Muscle layer of colon (tissue), 2 donors: ENCODE results near the gene HYDIN.

Source experiments
- H3K27ac ChIP-seq: one replicate; pipeline ENCODE4 v1.7.0; 2013; ENCODE audit warnings: low read depth, mild to moderate bottlenecking, low read length, moderate library complexity
- H3K27me3 ChIP-seq, 2 donors: one replicate each; pipeline ENCODE4 v1.7.0; 2013; ENCODE audit warnings: low read length in 2 of 2, mild to moderate bottlenecking in 2 of 2; ENCODE audit not compliant: insufficient read depth in 2 of 2, control insufficient read depth in 1 of 2
- H3K36me3 ChIP-seq: one replicate; pipeline ENCODE4 v1.7.0; 2013; ENCODE audit warnings: mild to moderate bottlenecking, low read length; ENCODE audit not compliant: insufficient read depth
- H3K4me1 ChIP-seq: one replicate; pipeline ENCODE4 v1.7.0; 2013; ENCODE audit warnings: mild to moderate bottlenecking, low read length; ENCODE audit not compliant: insufficient read depth
- H3K4me3 ChIP-seq, 2 donors: one replicate each; pipeline ENCODE4 v1.7.0; 2013; ENCODE audit warnings: low read length in 2 of 2, low read depth in 1 of 2, mild to moderate bottlenecking in 1 of 2, moderate library complexity in 1 of 2
- H3K9ac ChIP-seq: one replicate; pipeline ENCODE4 v1.7.0; 2013; ENCODE audit warnings: low read length
- H3K9me3 ChIP-seq: one replicate; pipeline ENCODE4 v1.7.0; 2013; ENCODE audit warnings: mild to moderate bottlenecking, low read length
- donor health status: abdominal sarcoma.
- donor health status: Adenocarcinoma of cecum.

The HYDIN gene

DNA sequence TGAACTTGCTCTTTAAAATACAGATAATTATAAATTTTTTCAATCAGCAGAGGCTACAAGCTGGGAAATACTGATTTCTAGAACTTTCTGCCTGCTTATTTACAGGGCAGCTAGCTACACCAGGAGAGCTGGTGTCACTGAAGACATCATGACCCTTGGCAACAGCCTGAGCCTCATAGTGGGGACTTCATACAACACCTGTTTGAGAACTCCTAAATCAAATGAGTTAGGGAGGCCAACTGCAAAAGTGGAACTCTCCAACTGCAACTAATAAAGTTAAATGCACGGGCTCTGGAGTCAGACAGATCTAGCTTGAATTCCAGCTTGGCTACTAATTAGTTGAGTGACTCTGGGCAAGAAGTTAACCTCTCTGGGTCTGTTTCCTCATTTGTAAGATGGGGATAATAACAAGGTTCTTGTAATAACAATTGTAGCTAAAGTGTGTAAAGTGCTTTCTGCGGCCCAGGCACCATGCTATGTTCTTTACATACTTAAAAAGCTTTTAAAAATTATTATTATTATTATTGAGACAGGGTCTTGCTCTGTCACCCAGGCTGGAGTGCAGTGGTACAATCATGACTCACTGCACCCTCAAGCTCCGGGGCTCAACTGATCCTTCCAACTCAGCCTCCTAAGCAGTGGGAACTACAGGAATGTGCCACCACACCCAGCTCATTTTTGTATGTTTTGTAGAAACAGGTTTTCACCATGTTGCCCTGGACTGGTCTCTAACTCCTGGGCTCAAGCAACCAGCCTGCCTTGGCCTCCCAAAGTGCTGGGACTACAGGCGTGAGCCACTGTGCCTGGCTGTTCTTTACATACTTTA lies 462.9 kb downstream of the HYDIN start:
- Histone ChIP-seq H3K9ac (no peak overlapping the region), H3K4me3 (no peak overlapping the region), H3K9me3 (no peaks in the 10 kb centered on the region), H3K27me3 (no peaks in the 10 kb centered on the region), H3K36me3 (peaks cover 20% of the 10 kb centered on the region), H3K4me1 (no peaks in the 10 kb centered on the region), H3K27ac (no peak overlapping the region)

DNA sequence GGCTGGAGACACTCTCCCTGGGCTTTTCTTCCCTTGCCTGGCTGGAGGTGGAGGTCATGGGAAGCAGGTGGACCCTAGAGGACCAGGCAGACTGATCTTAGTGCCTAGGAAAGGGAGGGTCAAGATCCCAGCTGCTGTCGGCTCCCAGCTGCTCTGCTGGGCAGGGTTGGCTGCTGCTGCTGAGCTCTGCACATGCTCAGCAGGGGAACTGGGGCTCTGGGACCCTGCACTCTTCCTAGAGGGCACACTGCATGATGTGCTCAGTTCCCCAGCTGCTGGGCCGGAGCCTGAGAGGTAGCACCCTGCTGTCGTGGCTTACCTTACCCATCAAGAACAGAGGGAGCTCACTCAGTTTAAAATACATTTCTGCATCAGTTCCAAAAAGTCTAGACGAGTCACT lies 463.9 kb downstream of the HYDIN start:
- Histone ChIP-seq H3K4me1 (no peaks in the 10 kb centered on the region), H3K27ac (no peak overlapping the region), H3K36me3 (peaks cover 11% of the 10 kb centered on the region), H3K27me3 (no peaks in the 10 kb centered on the region), H3K9ac (no peak overlapping the region), H3K4me3 (no peak overlapping the region), H3K9me3 (no peaks in the 10 kb centered on the region)

DNA sequence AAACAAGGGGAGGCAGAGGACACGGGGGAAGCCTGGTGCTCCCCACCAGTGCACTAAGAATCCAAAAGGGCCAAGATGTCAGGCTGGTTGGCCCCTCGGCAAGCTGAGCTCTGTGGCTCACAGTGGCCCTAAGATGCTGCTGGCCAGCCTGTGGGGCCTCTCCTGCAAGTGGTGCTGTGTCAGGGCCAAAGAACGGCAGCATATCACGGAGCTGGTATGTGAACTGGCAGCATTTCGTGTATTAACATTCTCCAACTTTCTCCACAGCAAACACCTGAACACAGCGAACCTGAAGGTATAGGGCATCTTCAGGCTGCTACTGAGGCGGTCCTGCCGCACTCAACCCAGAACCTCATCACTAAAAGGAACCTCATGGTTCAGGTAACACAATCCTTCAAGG lies 464.3 kb downstream of the HYDIN start:
- no peaks in the 10 kb centered on the region for H3K4me1 ChIP-seq
- peaks cover 8% of the 10 kb centered on the region for H3K36me3 ChIP-seq
- H3K9ac ChIP-seq = no peak overlapping the region
- no peaks in the 10 kb centered on the region for H3K27me3 ChIP-seq
- H3K9me3 ChIP-seq = no peaks in the 10 kb centered on the region
- no peak overlapping the region for H3K27ac ChIP-seq
- no peak overlapping the region for H3K4me3 ChIP-seq

DNA sequence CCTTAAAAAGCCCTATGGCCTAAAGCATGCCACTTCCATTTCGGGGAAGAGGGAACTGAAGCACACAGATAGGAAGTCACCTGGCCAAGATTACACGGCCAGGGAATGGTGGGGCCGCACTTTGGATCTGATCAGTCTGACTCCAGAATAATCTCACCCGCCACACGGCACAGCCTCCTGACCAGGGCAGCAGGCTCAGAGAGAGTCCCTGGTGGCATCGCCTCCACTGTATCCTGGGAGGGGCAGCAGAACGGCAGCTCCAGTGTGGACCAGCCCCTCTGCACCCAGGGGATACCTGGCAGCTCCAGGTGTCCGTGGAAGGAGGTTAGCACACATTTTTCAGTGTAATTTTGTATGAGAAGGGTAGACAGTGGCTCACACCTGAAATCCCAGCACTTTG lies 465.0 kb downstream of the HYDIN start:
- Histone ChIP-seq H3K36me3 (peaks cover 2% of the 10 kb centered on the region), H3K27ac (no peak overlapping the region), H3K9me3 (no peaks in the 10 kb centered on the region), H3K9ac (no peak overlapping the region), H3K4me1 (no peaks in the 10 kb centered on the region), H3K27me3 (no peaks in the 10 kb centered on the region), H3K4me3 (no peak overlapping the region)

DNA sequence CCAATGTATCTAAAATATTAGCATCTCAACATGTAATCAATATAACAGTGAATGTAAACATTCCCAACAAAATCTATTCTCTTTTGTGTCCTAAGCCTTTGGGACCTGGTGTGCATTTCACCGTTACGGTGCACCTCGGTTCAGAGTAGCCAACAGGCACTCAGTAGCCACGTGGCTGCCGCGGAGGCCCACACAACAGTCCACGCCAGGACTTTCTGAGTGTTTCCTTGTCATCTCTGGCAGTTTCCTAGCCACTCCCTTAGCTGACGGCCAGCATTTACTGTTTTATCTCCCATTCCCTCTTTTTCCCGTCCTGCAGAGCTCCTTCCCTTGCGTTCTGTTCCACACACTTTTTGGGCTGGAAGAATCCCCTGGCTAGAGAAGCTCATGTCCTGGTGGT lies 465.9 kb downstream of the HYDIN start:
- H3K9ac ChIP-seq = no peak overlapping the region
- no peaks in the 10 kb centered on the region for H3K9me3 ChIP-seq
- no peaks in the 10 kb centered on the region for H3K36me3 ChIP-seq
- no peak overlapping the region for H3K27ac ChIP-seq
- no peaks in the 10 kb centered on the region for H3K4me1 ChIP-seq
- no peaks in the 10 kb centered on the region for H3K27me3 ChIP-seq
- no peak overlapping the region for H3K4me3 ChIP-seq

DNA sequence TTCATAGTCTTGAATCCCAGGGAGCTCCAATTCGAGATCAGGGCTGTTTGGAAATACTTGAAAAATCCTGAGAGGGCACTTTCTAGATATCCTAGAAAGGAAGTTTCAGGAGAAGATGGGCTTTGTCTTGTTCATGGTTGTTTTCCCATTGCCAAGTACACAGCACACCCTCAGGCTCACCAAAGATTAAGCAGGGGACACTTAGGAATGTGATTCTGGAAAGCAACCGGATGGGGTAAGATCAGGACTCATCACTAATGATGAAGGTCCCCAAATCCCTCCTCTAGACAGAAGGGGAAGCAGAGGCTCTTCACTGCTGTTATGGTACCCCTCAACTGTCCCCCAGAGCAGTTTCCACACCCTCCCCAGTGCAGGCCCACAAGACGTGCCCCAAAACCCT lies 470.3 kb downstream of the HYDIN start:
- Histone ChIP-seq H3K9ac (no peak overlapping the region), H3K27ac (no peak overlapping the region), H3K9me3 (no peaks in the 10 kb centered on the region), H3K27me3 (no peaks in the 10 kb centered on the region), H3K36me3 (peaks cover 16% of the 10 kb centered on the region), H3K4me1 (no peaks in the 10 kb centered on the region), H3K4me3 (no peak overlapping the region)

DNA sequence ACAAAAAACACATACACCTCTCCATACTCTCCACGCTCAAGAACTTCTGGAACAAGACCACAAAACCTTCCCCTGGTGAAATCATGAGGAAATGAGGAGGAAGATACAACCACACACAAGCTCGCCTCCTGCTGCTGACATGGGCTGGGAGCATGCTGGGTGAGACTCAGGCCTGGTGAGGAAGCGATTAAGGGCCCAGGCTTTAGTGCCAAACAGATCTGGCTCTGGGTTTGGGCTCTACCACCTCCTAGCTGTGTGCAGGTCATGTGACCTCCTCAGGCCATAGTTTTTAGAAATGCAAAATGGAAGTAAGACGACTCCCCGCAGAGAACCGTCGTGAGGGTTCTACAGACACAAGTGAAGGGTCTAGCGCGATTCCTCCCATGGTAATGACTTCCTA lies 470.9 kb downstream of the HYDIN start:
- Histone ChIP-seq H3K27ac (no peak overlapping the region), H3K9ac (no peak overlapping the region), H3K27me3 (no peaks in the 10 kb centered on the region), H3K36me3 (peaks cover 16% of the 10 kb centered on the region), H3K4me3 (no peak overlapping the region), H3K4me1 (no peaks in the 10 kb centered on the region), H3K9me3 (no peaks in the 10 kb centered on the region)

DNA sequence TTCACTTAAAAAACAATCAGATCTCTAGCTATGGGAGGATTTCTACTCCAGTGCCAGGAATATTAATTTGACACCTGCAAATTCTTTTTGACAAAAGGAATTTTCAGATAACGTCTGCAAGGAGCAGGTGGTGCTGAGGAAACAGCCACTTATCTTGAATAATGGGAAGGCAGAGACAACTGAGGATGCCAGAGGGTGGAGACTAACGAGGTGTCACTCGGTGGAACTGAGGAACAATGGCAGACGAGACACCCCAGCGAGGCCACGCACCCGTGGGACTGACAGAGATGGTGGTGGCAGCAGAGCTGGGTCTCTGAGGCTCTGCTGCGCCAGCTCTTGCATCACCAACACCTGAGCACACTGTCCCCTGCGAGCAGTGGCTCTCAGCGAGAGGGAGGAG lies 471.7 kb downstream of the HYDIN start:
- Histone ChIP-seq H3K36me3 (peaks cover 16% of the 10 kb centered on the region), H3K9ac (no peak overlapping the region), H3K4me1 (no peaks in the 10 kb centered on the region), H3K27me3 (no peaks in the 10 kb centered on the region), H3K27ac (no peak overlapping the region), H3K4me3 (no peak overlapping the region), H3K9me3 (no peaks in the 10 kb centered on the region)
